Lower leg skin (tissue), 4 donors: ENCODE measurements around the gene SCNN1B. TPM values are rescaled to one million over a fixed set of nuclear protein-coding genes. Genes with fewer than 3 reads are reported as not detected.

Experiments used
- DNase-seq, 2 donors: peaks; one replicate each; pipeline ENCODE4 v3.0.0-alpha.2; 2019; ENCODE audit warnings: low spot score in 2 of 2
- H3K4me3 ChIP-seq: fragments of 200-600 bp; sonication (generic); 2 replicates; pipeline ENCODE4 v1.5.1; 2017; ENCODE audit warnings: mild to moderate bottlenecking, low read depth; ENCODE audit not compliant: poor library complexity, severe bottlenecking
- CTCF ChIP-seq, 3 donors: fragments of 450-650 bp; IDR thresholded peaks; one replicate each; pipeline ENCODE4 v1.5.1; 2016; ENCODE audit warnings: antibody characterized with exemption in 3 of 3, mild to moderate bottlenecking in 3 of 3, moderate library complexity in 2 of 3
- POLR2A ChIP-seq, 2 donors: fragments of 450-650 bp; IDR thresholded peaks; one replicate each; pipeline ENCODE4 v1.6.1; 2016 to 2017; ENCODE audit warnings: antibody characterized with exemption in 2 of 2, mild to moderate bottlenecking in 1 of 2, moderate library complexity in 1 of 2
- WGBS, 2 donors: methylation state at CpG; one replicate each; pipeline ENCODE4 v1.1.5; 2018; 5-methylcytosine and 5-hydroxymethylcytosine counted together
- intact Hi-C: fragments of 100-400 bp; cut with DNase I; formaldehyde crosslinking; loops from one replicate; pipeline ENCODE4 v1.15.0; 2023; ENCODE audit warnings: low total_unique reads
- total RNA-seq, 4 donors: library from RNA; depleted of rRNA; stranded (reverse); fragments of >200 nt; gene quantifications; one replicate each; pipeline ENCODE4 v1.1.0, GENCODE V29; 2016

The SCNN1B gene
- total RNA-seq, 4 donors from 2014 or later = 33.4 to 91.4 (median 76.6) TPM

GRCh38 chr16:23406024-23406423 is 103.9 kb downstream of the SCNN1B start:
- no peak overlapping the region for H3K4me3 ChIP-seq
- TF ChIP-seq CTCF (IDR thresholded peaks at IDR 0.05) (no peak), POLR2A (IDR thresholded peaks at IDR 0.05) (no peak)
- intact Hi-C loops = no loop called here
- DNase-seq = no peak
- 62 to 63% methylated on average over 2 of the region's 2 CpGs for WGBS, 2 donors

GRCh38 chr16:23406546-23407240 is 104.6 kb downstream of the SCNN1B start:
- intact Hi-C loops = no loop called here
- DNase-seq = no peak
- WGBS, 2 donors = 82 to 83% methylated on average over 6 of the region's 6 CpGs
- TF ChIP-seq POLR2A (IDR thresholded peaks at IDR 0.05) = no peak
- TF ChIP-seq CTCF (IDR thresholded peaks at IDR 0.05) = no peak
- no peak overlapping the region for H3K4me3 ChIP-seq

- intact Hi-C loops = no loop called here
- DNase-seq = no peak
- H3K4me3 ChIP-seq = no peak overlapping the region
- WGBS, 2 donors = 87 to 94% methylated on average over 7 of the region's 9 CpGs
- TF ChIP-seq CTCF (IDR thresholded peaks at IDR 0.05) = no peak
- no peak for TF ChIP-seq POLR2A (IDR thresholded peaks at IDR 0.05)
Observed at GRCh38 chr16:23407436-23408127, 105.5 kb downstream of the SCNN1B start.

GRCh38 chr16:23408242-23408822 is 106.2 kb downstream of the SCNN1B start:
- no peak for DNase-seq
- WGBS, 2 donors = 89 to 90% methylated on average over 10 to 14 of the region's 21 CpGs
- intact Hi-C loops = no loop called here
- H3K4me3 ChIP-seq = no peak overlapping the region
- TF ChIP-seq CTCF (IDR thresholded peaks at IDR 0.05) = no peak
- TF ChIP-seq POLR2A (IDR thresholded peaks at IDR 0.05) = no peak

GRCh38 chr16:23408823-23409298 is 106.8 kb downstream of the SCNN1B start:
- intact Hi-C loops = no loop called here
- TF ChIP-seq POLR2A (IDR thresholded peaks at IDR 0.05) (no peak), CTCF (IDR thresholded peaks at IDR 0.05) (no peak)
- H3K4me3 ChIP-seq = no peak overlapping the region
- WGBS, 2 donors = 40 to 55% methylated on average over 7 of the region's 7 CpGs
- peak in 1 of 2 donors; percentile 29 for DNase-seq
